ENCODE results near the gene HOXC10. TPM values are rescaled to one million over a fixed set of nuclear protein-coding genes. Genes with fewer than 3 reads are reported as not detected.

HOXC10 gene
- polyA plus RNA-seq, 3 donors from 2014 or later = not detected

GRCh38 chr12:53997204-53998109 is 12.5 kb downstream of the HOXC10 start:
- Mint-ChIP-seq H3K9me3 (peaks cover 0 to 5% (median 0%) of the 10 kb centered on the region in 6 donors), H3K27ac (peak overlapping the region in 1 of 6 donors; percentile 42), H3K4me1 (peaks cover 34 to 38% of the 10 kb centered on the region in 2 donors), H3K27me3 (ENCODE audit: low read depth in 3 of 3) (peaks cover 70 to 80% (median 74%) of the 10 kb centered on the region in 3 donors), H3K36me3 (peaks cover 0 to 4% (median 0%) of the 10 kb centered on the region in 3 donors), H3K4me3 (peak overlapping the region; percentile 53 to 71 (median 60))
- DNase-seq = no peak

GRCh38 chr12:53998110-53998899 is 13.4 kb downstream of the HOXC10 start:
- DNase-seq = no peak
- peak overlapping the region in 1 of 5 donors; percentile 33 for H3K4me3 Mint-ChIP-seq
- H3K27me3 Mint-ChIP-seq (ENCODE audit: low read depth in 3 of 3) = peaks cover 73 to 85% (median 78%) of the 10 kb centered on the region in 3 donors
- no peak overlapping the region for H3K27ac Mint-ChIP-seq
- H3K9me3 Mint-ChIP-seq = peaks cover 0 to 5% (median 0%) of the 10 kb centered on the region in 6 donors
- H3K4me1 Mint-ChIP-seq = peaks cover 34 to 38% of the 10 kb centered on the region in 2 donors
- H3K36me3 Mint-ChIP-seq = peaks cover 0 to 4% (median 0%) of the 10 kb centered on the region in 3 donors

GRCh38 chr12:53998900-53999236 is 13.9 kb downstream of the HOXC10 start:
- no peak for DNase-seq
- H3K27ac Mint-ChIP-seq = no peak overlapping the region
- H3K9me3 Mint-ChIP-seq = peaks cover 0 to 9% (median 0%) of the 10 kb centered on the region in 6 donors
- H3K4me1 Mint-ChIP-seq = peaks cover 32 to 33% of the 10 kb centered on the region in 2 donors
- peaks cover 71 to 84% (median 78%) of the 10 kb centered on the region in 3 donors for H3K27me3 Mint-ChIP-seq (ENCODE audit: low read depth in 3 of 3)
- H3K36me3 Mint-ChIP-seq = peaks cover 0 to 4% (median 0%) of the 10 kb centered on the region in 3 donors
- peak overlapping the region in 1 of 5 donors; percentile 33 for H3K4me3 Mint-ChIP-seq

GRCh38 chr12:53999559-54000115 is 14.7 kb downstream of the HOXC10 start:
- peaks cover 65 to 83% (median 78%) of the 10 kb centered on the region in 3 donors for H3K27me3 Mint-ChIP-seq (ENCODE audit: low read depth in 3 of 3)
- peaks cover 0 to 4% (median 0%) of the 10 kb centered on the region in 3 donors for H3K36me3 Mint-ChIP-seq
- H3K4me3 Mint-ChIP-seq = peak overlapping the region in 4 of 5 donors; percentile 6 to 65 (median 30)
- no peak overlapping the region for H3K27ac Mint-ChIP-seq
- peaks cover 0 to 7% (median 0%) of the 10 kb centered on the region in 6 donors for H3K9me3 Mint-ChIP-seq
- no peak for DNase-seq
- H3K4me1 Mint-ChIP-seq = peaks cover 28 to 29% of the 10 kb centered on the region in 2 donors

GRCh38 chr12:54000116-54001114 is 15.5 kb downstream of the HOXC10 start, which contains the start of gene HOXC9:
Gene HOXC9, plus strand, starts transcription at chr12:54000161. Its CDS starts 28 bp downstream, at chr12:54000189.
- no peak within 1 kb of the TSS for H3K27ac Mint-ChIP-seq
- peaks cover 62 to 82% (median 77%) of the 10 kb centered on the region in 3 donors for H3K27me3 Mint-ChIP-seq (ENCODE audit: low read depth in 3 of 3)
- DNase-seq = no peak
- H3K4me3 Mint-ChIP-seq = peak within 1 kb of the TSS in 4 of 5 donors; percentile 15 to 65 (median 42)
- peaks cover 21 to 23% of the 10 kb centered on the region in 2 donors for H3K4me1 Mint-ChIP-seq
- H3K9me3 Mint-ChIP-seq = peaks cover 0 to 5% (median 0%) of the 10 kb centered on the region in 6 donors
- H3K36me3 Mint-ChIP-seq = peaks cover 0 to under 1% (median 0%) of the 10 kb centered on the region in 3 donors

GRCh38 chr12:54001283-54002187 is 16.6 kb downstream of the HOXC10 start:
- Mint-ChIP-seq H3K36me3 (no peaks in the 10 kb centered on the region), H3K27ac (no peak overlapping the region), H3K4me1 (peaks cover 19 to 24% of the 10 kb centered on the region in 2 donors), H3K4me3 (peak overlapping the region in 1 of 5 donors; percentile 7), H3K27me3 (ENCODE audit: low read depth in 3 of 3) (peaks cover 70 to 81% (median 80%) of the 10 kb centered on the region in 3 donors), H3K9me3 (peaks cover 0 to 5% (median 0%) of the 10 kb centered on the region in 6 donors)
- DNase-seq = no peak

GRCh38 chr12:54002278-54002914 is 17.4 kb downstream of the HOXC10 start:
- Mint-ChIP-seq H3K4me3 (peak overlapping the region in 1 of 5 donors; percentile 40), H3K36me3 (no peaks in the 10 kb centered on the region), H3K27me3 (ENCODE audit: low read depth in 3 of 3) (peaks cover 72 to 80% (median 77%) of the 10 kb centered on the region in 3 donors), H3K27ac (no peak overlapping the region), H3K9me3 (peaks cover 0 to 5% (median 0%) of the 10 kb centered on the region in 6 donors), H3K4me1 (peaks cover 16 to 21% of the 10 kb centered on the region in 2 donors)
- no peak for DNase-seq

GRCh38 chr12:54002915-54003389 is 18.0 kb downstream of the HOXC10 start:
- H3K27me3 Mint-ChIP-seq (ENCODE audit: low read depth in 3 of 3) = peaks cover 69 to 79% (median 77%) of the 10 kb centered on the region in 3 donors

GRCh38 chr12:54003625-54004024 is 18.7 kb downstream of the HOXC10 start:
- no peaks in the 10 kb centered on the region for H3K36me3 Mint-ChIP-seq
- DNase-seq = no peak
- H3K27me3 Mint-ChIP-seq (ENCODE audit: low read depth in 3 of 3) = peaks cover 62 to 79% (median 76%) of the 10 kb centered on the region in 3 donors
- peak overlapping the region in 1 of 5 donors; percentile 17 for H3K4me3 Mint-ChIP-seq
- peaks cover 12 to 16% of the 10 kb centered on the region in 2 donors for H3K4me1 Mint-ChIP-seq
- H3K9me3 Mint-ChIP-seq = peaks cover 0 to 5% (median 0%) of the 10 kb centered on the region in 6 donors
- H3K27ac Mint-ChIP-seq = peak overlapping the region in 2 of 6 donors; percentile 8 to 53

More at GRCh38 chr12:54002915-54003389, 18.0 kb downstream of the HOXC10 start:
- DNase-seq = no peak
- Mint-ChIP-seq H3K4me1 (peaks cover 12 to 16% of the 10 kb centered on the region in 2 donors), H3K36me3 (no peaks in the 10 kb centered on the region), H3K9me3 (peaks cover 0 to 5% (median 0%) of the 10 kb centered on the region in 6 donors), H3K27ac (no peak overlapping the region), H3K4me3 (no peak overlapping the region)

GRCh38 chr12:54004063-54004840 is 19.3 kb downstream of the HOXC10 start:
- H3K9me3 Mint-ChIP-seq = peaks cover 0 to 5% (median 0%) of the 10 kb centered on the region in 6 donors
- no peak for DNase-seq
- peaks cover 13 to 18% of the 10 kb centered on the region in 2 donors for H3K4me1 Mint-ChIP-seq
- no peaks in the 10 kb centered on the region for H3K36me3 Mint-ChIP-seq
- no peak overlapping the region for H3K27ac Mint-ChIP-seq
- H3K4me3 Mint-ChIP-seq = no peak overlapping the region
- peaks cover 58 to 82% (median 73%) of the 10 kb centered on the region in 3 donors for H3K27me3 Mint-ChIP-seq (ENCODE audit: low read depth in 3 of 3)

Data from immature natural killer cell (primary cell).